NCI-H510A treated with DMSO at 0.1 percent for 48 hours (cell line): ENCODE measurements around the gene TYSND1.
"Not testable (repeated sequence)": the region's sequence is repeated elsewhere in the genome, so short reads cannot be mapped to it uniquely, and the experiment has no call there.

ENCODE experiments used
- DNase-seq: peaks from one replicate; lab custom pipeline; 2025; lab: John Stamatoyannopoulos, UW

Gene TYSND1

GRCh38 chr10:70132098-70133029 is 14.1 kb downstream of the TYSND1 start, which contains the start of gene AIFM2:
TSS of gene AIFM2 (minus strand) at chr10:70132825. CDS start at chr10:70124084, 8,741 bp downstream.
- peak; percentile 66 for DNase-seq

GRCh38 chr10:70131560-70131937 is 15.0 kb downstream of the TYSND1 start:
- peak; percentile 66 for DNase-seq

- DNase-seq: no peak
Measured at GRCh38 chr10:70130878-70131559, 15.5 kb downstream of the TYSND1 start.

GRCh38 chr10:70126700-70127395 is 19.7 kb downstream of the TYSND1 start:
- DNase-seq: no peak

GRCh38 chr10:70125918-70126552 is 20.5 kb downstream of the TYSND1 start:
- DNase-seq: no peak

- no peak for DNase-seq
Measured at GRCh38 chr10:70124918-70125317, 21.6 kb downstream of the TYSND1 start.

GRCh38 chr10:70124415-70124814 is 22.1 kb downstream of the TYSND1 start:
- DNase-seq: no peak

GRCh38 chr10:70123817-70124216 is 22.7 kb downstream of the TYSND1 start:
- no peak for DNase-seq

GRCh38 chr10:70123166-70123565 is 23.3 kb downstream of the TYSND1 start:
- not testable (repeated sequence) for DNase-seq

GRCh38 chr10:70122742-70123141 is 23.8 kb downstream of the TYSND1 start:
- no peak for DNase-seq

GRCh38 chr10:70121281-70121949 is 25.1 kb downstream of the TYSND1 start:
- DNase-seq: no peak

GRCh38 chr10:70120417-70120816 is 26.1 kb downstream of the TYSND1 start:
- no peak for DNase-seq

- DNase-seq: no peak
Measured at GRCh38 chr10:70119623-70120022, 26.9 kb downstream of the TYSND1 start.

- no peak for DNase-seq
Measured at GRCh38 chr10:70119197-70119596, 27.3 kb downstream of the TYSND1 start.

- DNase-seq: no peak
Measured at GRCh38 chr10:70118196-70118595, 28.3 kb downstream of the TYSND1 start.

- DNase-seq: no peak
Measured at GRCh38 chr10:70117646-70118045, 28.9 kb downstream of the TYSND1 start.

- DNase-seq: peak; percentile 64
Measured at GRCh38 chr10:70115948-70116682, 30.4 kb downstream of the TYSND1 start.

- no peak for DNase-seq
Measured at GRCh38 chr10:70114902-70115301, 31.6 kb downstream of the TYSND1 start.

- DNase-seq: no peak
Measured at GRCh38 chr10:70112071-70112470, 34.4 kb downstream of the TYSND1 start.

GRCh38 chr10:70111496-70111895 is 35.0 kb downstream of the TYSND1 start:
- no peak for DNase-seq
